Tibial nerve (tissue), 4 donors: ENCODE measurements around the gene BMX. TPM values are rescaled to one million over a fixed set of nuclear protein-coding genes. Genes with fewer than 3 reads are reported as not detected.

ENCODE experiments used
- DNase-seq, 2 donors: peaks; one replicate each; pipeline ENCODE4 v3.0.0-alpha.2; 2019; ENCODE audit warnings: low spot score in 2 of 2
- H3K27ac ChIP-seq, 4 donors: fragments of 200-600 bp; sonication (generic) in 3 of 4; one replicate each; pipeline ENCODE4 v1.5.1; 2017 to 2019; ENCODE audit warnings: mild to moderate bottlenecking in 1 of 4
- H3K27me3 ChIP-seq, 2 donors: fragments of 200-600 bp; sonication (generic) in 1 of 2; one replicate each; pipeline versions ENCODE4 v1.5.1 to v1.6.0; 2017 to 2019
- H3K36me3 ChIP-seq, 3 donors: fragments of 200-600 bp; sonication (generic); one replicate each; pipeline ENCODE4 v1.5.1; 2018 to 2019
- H3K4me1 ChIP-seq, 4 donors: fragments of 200-600 bp; sonication (generic) in 3 of 4; one replicate each; pipeline ENCODE4 v1.5.1; 2017 to 2019
- H3K4me3 ChIP-seq, 4 donors: fragments of 200-600 bp; sonication (generic) in 3 of 4; one replicate each; pipeline ENCODE4 v1.5.1; 2017 to 2019; ENCODE audit warnings: mild to moderate bottlenecking in 1 of 4, moderate library complexity in 1 of 4
- H3K9me3 ChIP-seq, 4 donors: fragments of 200-600 bp; sonication (generic) in 3 of 4; one replicate each; pipeline ENCODE4 v1.5.1; 2017 to 2019
- CTCF ChIP-seq, 5 experiments: fragments of 200-600 bp in 3 of 5; fragments of 450-650 bp in 2 of 5; sonication (generic) in 3 of 5; IDR thresholded peaks; one replicate each; pipeline ENCODE4 v1.5.1; 2016 to 2019; ENCODE audit warnings: antibody characterized with exemption in 5 of 5, mild to moderate bottlenecking in 3 of 5, moderate library complexity in 2 of 5
- EP300 ChIP-seq, 2 donors: sonication (generic); formaldehyde crosslinking; IDR thresholded peaks; one replicate each; pipeline ENCODE4 v1.6.1; 2017; ENCODE audit warnings: antibody characterized with exemption in 2 of 2, mild to moderate bottlenecking in 1 of 2
- POLR2A ChIP-seq, 2 donors: fragments of 450-650 bp; IDR thresholded peaks; one replicate each; pipeline ENCODE4 v1.6.1; 2017; ENCODE audit warnings: antibody characterized with exemption in 2 of 2, mild to moderate bottlenecking in 2 of 2, moderate library complexity in 2 of 2
- WGBS, 2 donors: methylation state at CpG; one replicate each; pipeline ENCODE4 v1.1.5; 2018; 5-methylcytosine and 5-hydroxymethylcytosine counted together
- total RNA-seq, 4 donors: library from RNA; depleted of rRNA; stranded (reverse); fragments of >200 nt; gene quantifications; one replicate each; pipeline ENCODE4 v1.1.0, GENCODE V29; 2016

BMX gene
- total RNA-seq, 4 donors from 2014 or later, result 1.8 to 5.9 (median 3.4) TPM

- TF ChIP-seq CTCF (IDR thresholded peaks at IDR 0.05) (no peak), POLR2A (IDR thresholded peaks at IDR 0.05) (no peak), EP300 (IDR thresholded peaks at IDR 0.05) (no peak)
- no peak overlapping the region for H3K4me3 ChIP-seq
- H3K9me3 ChIP-seq, result no peaks in the 10 kb centered on the region
- H3K27me3 ChIP-seq, result peaks cover 0 to 18% of the 10 kb centered on the region in 2 donors
- no peaks in the 10 kb centered on the region for H3K36me3 ChIP-seq
- no peak for DNase-seq
- H3K27ac ChIP-seq, result no peak overlapping the region
- no peaks in the 10 kb centered on the region for H3K4me1 ChIP-seq
- 61 to 83% methylated on average over 4 of the region's 4 CpGs for WGBS, 2 donors
Observed at GRCh38 chrX:15599461-15599860, 98.9 kb downstream of the BMX start.

- Histone ChIP-seq H3K4me3 (no peak overlapping the region), H3K9me3 (no peaks in the 10 kb centered on the region), H3K27ac (no peak overlapping the region), H3K27me3 (peaks cover 0 to 19% of the 10 kb centered on the region in 2 donors), H3K4me1 (no peaks in the 10 kb centered on the region), H3K36me3 (no peaks in the 10 kb centered on the region)
- no peak for TF ChIP-seq CTCF (IDR thresholded peaks at IDR 0.05)
- no peak for TF ChIP-seq POLR2A (IDR thresholded peaks at IDR 0.05)
- TF ChIP-seq EP300 (IDR thresholded peaks at IDR 0.05), result no peak
- DNase-seq, result no peak
Observed at GRCh38 chrX:15600049-15600448, 99.4 kb downstream of the BMX start.

GRCh38 chrX:15600745-15601144, 100.1 kb downstream of the BMX start, which contains the start of gene ACE2:
Gene ACE2 (minus strand): TSS chrX:15600960. CDS start chrX:15600911, 49 bp downstream.
- 73 to 89% methylated on average over 4 of the region's 4 CpGs for WGBS, 2 donors
- TF ChIP-seq CTCF (IDR thresholded peaks at IDR 0.05), result no peak
- no peak for TF ChIP-seq EP300 (IDR thresholded peaks at IDR 0.05)
- TF ChIP-seq POLR2A (IDR thresholded peaks at IDR 0.05), result no peak
- H3K27me3 ChIP-seq, result peaks cover 0 to 19% of the 10 kb centered on the region in 2 donors

GRCh38 chrX:15601932-15602331, 101.3 kb downstream of the BMX start:
- no peaks in the 10 kb centered on the region for H3K9me3 ChIP-seq
- TF ChIP-seq POLR2A (IDR thresholded peaks at IDR 0.05) (no peak), CTCF (IDR thresholded peaks at IDR 0.05) (no peak), EP300 (IDR thresholded peaks at IDR 0.05) (no peak)
- no peak overlapping the region for H3K4me3 ChIP-seq
- WGBS, 2 donors, result 70 to 90% methylated on average over 3 of the region's 3 CpGs
- no peaks in the 10 kb centered on the region for H3K4me1 ChIP-seq
- peaks cover 0 to 13% of the 10 kb centered on the region in 2 donors for H3K27me3 ChIP-seq
- DNase-seq, result no peak
- H3K27ac ChIP-seq, result no peak overlapping the region
- no peaks in the 10 kb centered on the region for H3K36me3 ChIP-seq

More at GRCh38 chrX:15600745-15601144, 100.1 kb downstream of the BMX start, which contains the start of gene ACE2:
- Histone ChIP-seq H3K4me1 (no peaks in the 10 kb centered on the region), H3K9me3 (no peaks in the 10 kb centered on the region), H3K4me3 (no peak within 1 kb of the TSS), H3K27ac (no peak within 1 kb of the TSS), H3K36me3 (no peaks in the 10 kb centered on the region)
- no peak for DNase-seq

GRCh38 chrX:15602761-15603160, 102.2 kb downstream of the BMX start:
- H3K36me3 ChIP-seq, result no peaks in the 10 kb centered on the region

More at GRCh38 chrX:15602761-15603160, 102.2 kb downstream of the BMX start:
- 56 to 80% methylated on average over 5 of the region's 5 CpGs for WGBS, 2 donors
- no peak for DNase-seq
- TF ChIP-seq EP300 (IDR thresholded peaks at IDR 0.05) (no peak), POLR2A (IDR thresholded peaks at IDR 0.05) (no peak), CTCF (IDR thresholded peaks at IDR 0.05) (no peak)
- H3K4me1 ChIP-seq, result no peaks in the 10 kb centered on the region
- H3K27me3 ChIP-seq, result peaks cover 0 to 13% of the 10 kb centered on the region in 2 donors
- no peak overlapping the region for H3K27ac ChIP-seq
- H3K4me3 ChIP-seq, result no peak overlapping the region
- H3K9me3 ChIP-seq, result no peaks in the 10 kb centered on the region
